HG02943 (cell line): ENCODE data around the gene MYO1F.
"Not testable (repeated sequence)": the region's sequence is repeated elsewhere in the genome, so short reads cannot be mapped to it uniquely, and the experiment has no call there.

Experiments
- ATAC-seq: cut with Tn5 transposase; IDR thresholded peaks from one replicate; pipeline ENCODE4 v1.9.1; 2021; ENCODE audit warnings: mild to moderate bottlenecking, low read depth, moderate library complexity; ENCODE audit not compliant: unreplicated experiment

Gene MYO1F

DNA sequence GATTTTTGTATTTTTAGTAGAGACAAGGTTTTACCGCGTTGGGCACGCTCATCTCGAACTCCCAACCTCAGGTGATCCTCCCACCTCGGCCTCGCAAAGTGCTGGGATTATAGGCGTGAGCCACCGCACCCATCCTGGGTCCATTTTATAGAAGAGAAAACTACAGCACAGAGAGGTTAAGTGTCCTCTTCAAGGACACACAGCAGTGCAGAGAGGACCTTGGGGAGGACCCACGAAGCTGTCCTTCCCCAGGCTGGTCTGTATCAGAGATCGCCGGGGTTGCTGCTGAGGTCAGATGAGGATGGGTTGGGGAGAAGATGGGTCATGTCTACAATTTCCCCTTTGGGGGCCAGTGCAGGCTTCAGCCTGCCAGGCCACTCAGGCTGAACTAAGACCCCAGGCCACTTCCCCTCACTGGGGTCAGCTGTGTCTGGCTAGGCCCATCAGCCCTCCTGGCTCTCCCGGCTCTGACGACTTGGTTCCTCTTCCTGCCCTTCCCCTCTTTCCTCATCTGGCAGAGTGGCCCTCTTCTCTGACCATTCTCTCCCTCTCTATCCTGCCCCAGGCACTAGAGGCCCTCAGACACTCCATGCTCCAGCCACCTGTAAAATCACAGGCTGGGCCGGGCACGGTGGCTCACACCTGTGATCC, 9.6 kb downstream of the MYO1F start:
- ATAC-seq = no peak

- no peak for ATAC-seq
Observed at GRCh38 chr19:8566855-8567254, 10.4 kb downstream of the MYO1F start.

- ATAC-seq = not testable (repeated sequence)
Observed at GRCh38 chr19:8564866-8565265, 12.4 kb downstream of the MYO1F start.

DNA sequence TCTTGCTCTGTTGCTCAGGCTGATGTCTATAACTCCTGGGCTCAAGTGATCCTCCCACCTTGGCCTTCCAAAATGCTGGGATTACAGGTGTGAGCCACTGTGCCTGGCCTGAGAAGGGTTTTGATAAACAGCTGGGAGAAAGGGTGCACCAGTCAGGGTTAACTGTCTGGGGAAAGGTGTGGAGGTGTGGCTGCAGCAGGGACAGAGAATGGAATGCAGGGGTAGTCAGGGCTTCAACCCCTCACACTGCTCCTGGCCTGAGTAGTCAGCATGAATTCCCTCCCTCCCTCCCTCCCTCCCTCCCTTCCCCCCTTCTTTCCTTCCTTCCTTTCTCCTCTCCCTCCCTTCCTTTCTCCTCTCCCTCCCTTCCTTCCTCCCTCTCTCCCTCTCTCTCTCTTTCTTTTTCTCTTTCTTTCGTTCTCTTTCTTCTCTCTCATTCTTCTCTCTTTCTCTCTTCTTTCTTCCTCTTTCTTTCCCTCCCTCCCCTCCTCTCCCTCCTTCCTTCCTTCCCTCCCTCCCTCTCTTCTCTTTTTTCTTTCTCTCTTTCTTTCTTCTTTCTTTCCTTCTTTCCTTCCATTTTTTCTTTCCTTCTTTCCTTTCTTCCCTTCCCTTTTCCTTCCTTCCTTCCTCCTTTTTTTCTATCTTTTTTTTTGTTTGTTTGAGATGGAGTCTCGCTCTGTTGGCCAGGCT, 16.0 kb downstream of the MYO1F start:
- ATAC-seq = no peak

DNA sequence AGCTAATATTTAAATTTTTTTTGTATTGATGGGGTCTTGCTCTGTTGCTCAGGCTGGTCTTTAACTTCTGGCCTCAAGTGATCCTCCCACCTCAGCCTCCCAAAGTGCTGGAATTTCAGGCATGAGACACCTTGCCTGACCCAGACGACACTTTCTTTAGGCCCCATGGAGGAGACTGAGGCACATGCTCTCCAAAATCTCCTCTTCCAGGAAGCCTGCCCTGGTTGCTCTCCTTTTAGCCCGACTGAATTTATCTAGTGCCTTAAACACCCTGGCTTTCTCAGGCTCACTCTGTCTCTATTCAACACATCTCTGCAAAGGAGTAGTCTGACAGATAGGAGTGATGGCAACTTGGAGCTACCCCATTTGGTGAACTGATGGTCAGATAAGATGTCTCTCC, 18.9 kb downstream of the MYO1F start:
- ATAC-seq = no peak

- ATAC-seq = no peak
Observed at GRCh38 chr19:8557642-8558238, 19.5 kb downstream of the MYO1F start.

GRCh38 chr19:8553729-8554128, 23.5 kb downstream of the MYO1F start:
- not testable (repeated sequence) for ATAC-seq

DNA sequence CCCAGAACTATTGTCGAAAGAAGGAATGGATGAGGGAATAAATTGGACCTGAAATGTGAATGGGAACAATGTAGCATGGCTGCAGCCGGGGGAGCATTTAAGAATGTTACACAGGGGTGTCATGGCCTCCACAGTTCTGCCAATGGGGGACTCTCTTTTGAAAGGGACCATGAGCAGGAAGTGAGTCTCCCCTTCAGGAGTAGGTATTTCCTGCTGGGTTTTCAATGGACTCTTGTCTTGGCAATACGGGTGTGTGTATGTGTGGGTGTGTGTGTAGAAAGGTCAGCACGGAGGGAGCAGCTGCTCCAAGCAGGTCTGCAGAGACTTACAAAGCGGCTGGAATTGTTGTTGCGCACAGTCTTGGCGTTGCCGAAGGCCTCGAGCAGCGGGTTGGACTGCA, 24.4 kb downstream of the MYO1F start:
- ATAC-seq = no peak

GRCh38 chr19:8550070-8550469, 27.2 kb downstream of the MYO1F start:
- ATAC-seq = no peak

- no peak for ATAC-seq
Observed at GRCh38 chr19:8545743-8546142, 31.5 kb downstream of the MYO1F start.

DNA sequence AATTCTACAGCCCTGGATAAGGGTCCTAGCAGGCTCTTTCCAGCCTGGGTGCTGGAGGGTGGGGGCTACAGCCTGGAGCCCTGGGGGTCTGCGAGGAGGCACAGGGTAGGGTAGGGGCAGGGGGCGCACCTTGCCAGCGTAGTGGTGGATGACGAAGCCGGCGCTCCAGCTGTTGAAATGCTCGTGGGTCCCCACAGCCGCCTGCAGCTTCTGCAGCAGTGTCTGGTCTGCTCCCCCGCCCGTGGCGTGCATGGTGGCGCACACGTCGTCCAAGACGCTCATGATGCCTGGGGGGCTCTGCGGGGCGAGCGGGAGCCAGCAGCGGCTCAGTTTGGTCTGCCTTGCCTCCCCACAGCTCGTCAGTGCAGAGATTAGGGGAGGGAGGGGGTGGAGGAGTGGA, 33.1 kb downstream of the MYO1F start:
- no peak for ATAC-seq

- ATAC-seq = no peak
Observed at GRCh38 chr19:8539621-8540149, 37.6 kb downstream of the MYO1F start.

DNA sequence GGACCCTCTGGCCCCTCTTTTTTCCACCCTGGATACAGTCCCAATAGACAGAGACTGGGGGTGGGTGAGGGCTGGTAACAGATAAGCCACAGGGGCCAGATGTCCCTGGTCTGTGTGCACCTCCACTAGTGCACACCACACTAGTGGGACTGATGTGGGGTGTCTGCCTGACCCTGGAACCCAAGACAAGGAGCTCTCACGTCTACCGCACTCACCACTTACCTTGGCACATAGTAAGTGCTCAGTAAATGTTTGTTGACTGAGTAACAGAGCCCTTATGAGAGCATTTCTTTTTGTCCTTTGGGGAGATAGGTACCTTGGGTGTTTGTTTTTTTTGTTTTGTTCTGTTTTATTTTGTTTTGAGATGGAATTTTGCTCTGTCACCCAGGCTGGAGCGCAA, 40.1 kb downstream of the MYO1F start:
- no peak for ATAC-seq

DNA sequence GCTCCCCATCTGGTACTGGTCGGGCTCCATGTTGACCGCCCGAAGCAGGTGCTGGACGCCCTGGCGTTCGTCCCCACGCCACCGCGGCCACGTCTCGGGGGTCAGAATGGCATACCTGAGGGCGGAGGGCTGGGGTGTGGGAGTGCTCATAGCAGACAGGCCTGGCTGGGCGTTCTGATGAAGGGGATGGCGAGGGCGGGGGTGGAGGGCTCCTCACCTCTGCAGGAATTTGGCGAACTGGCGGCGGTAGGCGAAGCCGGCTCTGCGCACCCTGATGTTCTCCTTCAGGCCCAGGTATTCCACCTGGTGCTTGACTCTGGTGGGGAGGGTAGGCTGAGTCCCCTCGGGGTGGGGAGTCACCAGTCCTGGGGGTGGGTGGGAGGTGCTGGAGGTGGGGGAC, 41.0 kb downstream of the MYO1F start:
- no peak for ATAC-seq

GRCh38 chr19:8532225-8532624, 45.0 kb downstream of the MYO1F start:
- no peak for ATAC-seq

GRCh38 chr19:8531470-8531869, 45.8 kb downstream of the MYO1F start:
- no peak for ATAC-seq

DNA sequence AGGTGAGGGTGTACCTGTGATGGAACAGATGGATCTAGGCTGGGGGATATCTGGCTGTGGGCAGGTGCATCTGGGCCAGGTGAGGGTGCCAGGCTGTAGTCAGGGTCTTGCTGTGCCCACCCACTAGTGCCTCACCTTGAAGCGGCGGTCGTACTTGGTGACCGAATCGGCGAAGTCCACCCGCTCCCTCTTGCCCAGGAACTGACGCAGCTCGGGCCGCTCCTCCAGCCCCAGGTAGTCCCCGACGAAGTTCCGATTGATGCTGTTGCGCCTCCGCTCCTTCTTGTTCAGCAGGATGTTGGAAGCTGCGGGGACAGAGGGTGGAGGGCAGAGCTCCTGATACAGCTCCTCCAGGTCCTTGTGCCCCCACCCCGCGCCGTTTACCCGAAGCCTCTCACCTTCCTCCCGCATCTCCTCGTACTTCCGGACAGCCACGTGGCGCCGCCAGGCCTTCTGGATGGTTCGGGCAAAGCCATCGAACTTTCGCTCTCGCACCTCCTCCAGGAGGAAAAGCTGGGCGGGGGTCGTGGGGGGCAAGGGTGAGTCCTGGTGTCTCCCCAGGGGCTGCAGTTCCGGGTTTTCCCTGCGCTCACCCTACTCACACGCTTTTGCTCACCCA, 47.1 kb downstream of the MYO1F start:
- ATAC-seq = no peak

DNA sequence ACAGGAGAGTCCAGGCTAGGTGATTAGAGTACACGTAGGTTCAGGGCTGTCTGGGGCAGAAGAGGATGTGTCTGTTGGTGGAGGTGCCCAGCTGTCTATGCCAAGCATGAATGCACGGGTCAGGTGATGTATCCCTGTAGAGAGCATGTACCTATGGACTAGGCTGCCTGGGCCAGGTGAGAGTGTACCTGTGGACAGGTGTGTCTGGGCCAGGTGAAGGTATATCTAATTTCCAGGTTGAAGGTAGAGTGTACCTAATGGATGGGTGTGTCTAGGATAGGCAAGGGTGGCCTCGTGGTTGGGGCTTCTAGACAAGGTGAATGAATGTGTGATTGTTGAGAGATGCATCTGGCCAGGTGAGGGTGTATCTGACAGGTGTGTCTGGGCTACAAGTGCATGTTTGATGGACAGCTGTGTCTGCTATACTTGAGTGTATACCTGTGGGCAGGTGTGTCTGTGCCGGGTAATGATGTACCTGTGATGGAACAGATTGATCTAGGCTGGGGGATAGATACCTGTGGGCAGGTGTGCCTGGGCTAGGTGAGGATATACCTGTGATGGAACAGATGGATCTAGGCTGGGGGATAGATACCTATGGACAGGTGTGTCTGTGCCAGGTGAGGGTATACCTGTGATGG, 47.8 kb downstream of the MYO1F start:
- no peak for ATAC-seq

DNA sequence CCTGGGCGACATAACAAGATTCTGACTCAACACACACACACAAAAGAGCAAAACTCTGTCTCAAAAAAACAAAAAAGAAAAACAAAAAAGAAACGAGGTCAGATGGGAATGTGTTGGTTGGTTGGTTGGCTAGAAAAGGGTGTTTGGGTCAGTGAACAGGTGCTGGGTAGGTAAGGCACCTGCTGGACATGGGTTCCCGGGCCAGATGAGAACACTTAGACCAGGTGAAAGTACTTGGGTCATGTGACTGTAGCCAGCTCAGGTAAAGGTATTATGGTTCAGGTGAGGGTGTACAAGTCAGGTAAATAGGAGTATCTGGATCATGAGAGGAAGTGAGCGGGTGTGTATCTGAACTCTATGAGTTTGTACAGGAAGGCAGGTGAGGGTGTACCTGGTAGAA, 48.7 kb downstream of the MYO1F start:
- no peak for ATAC-seq

- no peak for ATAC-seq
Observed at GRCh38 chr19:8526345-8527091, 50.7 kb downstream of the MYO1F start.
